ENCODE data around the gene ANGEL2. TPM values are rescaled to one million over a fixed set of nuclear protein-coding genes. Genes with fewer than 3 reads are reported as not detected.
"Not testable (repeated sequence)": the region's sequence is repeated elsewhere in the genome, so short reads cannot be mapped to it uniquely, and the experiment has no call there.

The ANGEL2 gene
- total RNA-seq, 4 donors from 2014 or later: 24.4 to 46.1 (median 34.8) TPM

DNA sequence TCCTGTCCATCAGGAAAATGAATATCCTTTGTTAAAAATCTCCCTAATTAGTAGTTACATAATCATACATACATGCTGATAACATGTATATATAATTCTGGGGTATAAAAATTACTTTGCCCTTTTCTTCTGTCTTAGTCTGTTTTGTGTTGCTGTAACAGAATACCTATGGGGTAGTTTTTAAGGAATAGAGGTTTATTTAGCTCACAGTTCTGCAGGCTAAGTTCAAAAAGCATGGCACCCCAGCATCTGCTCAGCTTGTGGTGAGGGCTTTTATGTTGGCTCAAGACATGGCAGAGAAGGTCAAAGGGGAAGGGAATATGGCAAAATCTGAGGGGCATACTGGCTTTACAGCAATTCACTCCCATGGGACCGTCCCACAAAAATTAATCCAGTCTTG lies 19.0 kb upstream of the ANGEL2 start:
- Histone ChIP-seq H3K27ac (replicated peaks in 1 of 4) (no peak overlapping the region), H3K27me3 (peaks cover 0 to 55% (median 2%) of the 10 kb centered on the region in 4 donors), H3K9me3 (no peaks in the 10 kb centered on the region), H3K36me3 (no peaks in the 10 kb centered on the region), H3K4me1 (no peaks in the 10 kb centered on the region), H3K4me3 (no peak overlapping the region)
- intact Hi-C loops (cut with DNase I): no loop called here
- no peak for TF ChIP-seq POLR2AphosphoS5 (IDR thresholded peaks at IDR 0.05)
- no peak for TF ChIP-seq POLR2A (IDR thresholded peaks at IDR 0.05; ENCODE audit: low read depth)
- TF ChIP-seq, protein P1, sequence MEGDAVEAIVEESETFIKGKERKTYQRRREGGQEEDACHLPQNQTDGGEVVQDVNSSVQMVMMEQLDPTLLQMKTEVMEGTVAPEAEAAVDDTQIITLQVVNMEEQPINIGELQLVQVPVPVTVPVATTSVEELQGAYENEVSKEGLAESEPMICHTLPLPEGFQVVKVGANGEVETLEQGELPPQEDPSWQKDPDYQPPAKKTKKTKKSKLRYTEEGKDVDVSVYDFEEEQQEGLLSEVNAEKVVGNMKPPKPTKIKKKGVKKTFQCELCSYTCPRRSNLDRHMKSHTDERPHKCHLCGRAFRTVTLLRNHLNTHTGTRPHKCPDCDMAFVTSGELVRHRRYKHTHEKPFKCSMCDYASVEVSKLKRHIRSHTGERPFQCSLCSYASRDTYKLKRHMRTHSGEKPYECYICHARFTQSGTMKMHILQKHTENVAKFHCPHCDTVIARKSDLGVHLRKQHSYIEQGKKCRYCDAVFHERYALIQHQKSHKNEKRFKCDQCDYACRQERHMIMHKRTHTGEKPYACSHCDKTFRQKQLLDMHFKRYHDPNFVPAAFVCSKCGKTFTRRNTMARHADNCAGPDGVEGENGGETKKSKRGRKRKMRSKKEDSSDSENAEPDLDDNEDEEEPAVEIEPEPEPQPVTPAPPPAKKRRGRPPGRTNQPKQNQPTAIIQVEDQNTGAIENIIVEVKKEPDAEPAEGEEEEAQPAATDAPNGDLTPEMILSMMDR (IDR thresholded peaks at IDR 0.05): no peak
- TF ChIP-seq EP300 (IDR thresholded peaks at IDR 0.05): no peak
- WGBS: 94% methylated on average over 1 of the region's 1 CpG
- DNase-seq (ENCODE audit: extremely low spot score): no peak

DNA sequence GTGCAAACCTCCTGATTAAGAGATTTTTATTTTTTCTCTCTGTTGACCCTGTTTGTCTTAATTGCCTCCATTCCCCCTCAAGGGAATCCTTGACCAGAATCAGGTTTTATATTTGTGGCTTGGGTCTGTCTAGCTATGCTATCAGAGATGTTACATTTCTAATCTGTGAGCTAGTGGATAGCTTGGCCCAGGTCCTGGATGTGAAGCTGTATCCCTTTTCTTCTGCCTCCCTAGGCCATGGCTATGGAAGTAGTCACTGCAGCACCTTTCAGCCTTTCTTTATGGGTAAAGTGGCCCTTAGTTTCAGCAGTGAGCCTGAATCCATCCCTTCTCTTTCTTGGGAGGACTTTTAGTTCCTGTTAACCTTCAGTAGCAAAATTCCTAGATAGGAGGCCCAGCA lies 17.0 kb upstream of the ANGEL2 start:
- H3K4me3 ChIP-seq: no peak overlapping the region
- H3K9me3 ChIP-seq: no peaks in the 10 kb centered on the region
- no peak overlapping the region for H3K27ac ChIP-seq (replicated peaks in 1 of 4)
- peaks cover 0 to 62% (median 2%) of the 10 kb centered on the region in 4 donors for H3K27me3 ChIP-seq
- intact Hi-C loops (cut with DNase I): no loop called here
- H3K36me3 ChIP-seq: no peaks in the 10 kb centered on the region
- TF ChIP-seq, protein P1 (IDR thresholded peaks at IDR 0.05): no peak
- no peak for TF ChIP-seq POLR2A (IDR thresholded peaks at IDR 0.05; ENCODE audit: low read depth)
- TF ChIP-seq EP300 (IDR thresholded peaks at IDR 0.05): no peak
- TF ChIP-seq POLR2AphosphoS5 (IDR thresholded peaks at IDR 0.05): no peak
- DNase-seq (ENCODE audit: extremely low spot score): no peak
- no peaks in the 10 kb centered on the region for H3K4me1 ChIP-seq

GRCh38 chr1:213027024-213027423 lies 11.4 kb upstream of the ANGEL2 start:
- H3K4me3 ChIP-seq; H3K27ac ChIP-seq (replicated peaks in 1 of 4); H3K9me3 ChIP-seq; intact Hi-C loops (cut with DNase I); DNase-seq (ENCODE audit: extremely low spot score); H3K4me1 ChIP-seq; H3K36me3 ChIP-seq: not testable (repeated sequence)
- 82% methylated on average over 3 of the region's 3 CpGs for WGBS
- H3K27me3 ChIP-seq: peaks cover 0 to 31% (median 2%) of the 10 kb centered on the region in 4 donors

- Histone ChIP-seq H3K27me3 (peaks cover 0 to 3% (median 0%) of the 10 kb centered on the region in 4 donors), H3K4me1 (peaks cover 0 to 6% (median 5%) of the 10 kb centered on the region in 4 donors), H3K4me3 (no peak overlapping the region), H3K9me3 (no peaks in the 10 kb centered on the region), H3K36me3 (no peaks in the 10 kb centered on the region), H3K27ac (replicated peaks in 1 of 4) (no peak overlapping the region)
- no peak for DNase-seq (ENCODE audit: extremely low spot score)
- 93% methylated on average over 3 of the region's 3 CpGs for WGBS
- intact Hi-C loops (cut with DNase I): no loop called here
- TF ChIP-seq EP300 (IDR thresholded peaks at IDR 0.05): no peak
Measured at GRCh38 chr1:213020016-213020415, 4.3 kb upstream of the ANGEL2 start.

- TF ChIP-seq EP300 (IDR thresholded peaks at IDR 0.05): no peak
- TF ChIP-seq, protein P1 (IDR thresholded peaks at IDR 0.05): no peak
- TF ChIP-seq POLR2A (IDR thresholded peaks at IDR 0.05; ENCODE audit: low read depth): no peak
- TF ChIP-seq POLR2AphosphoS5 (IDR thresholded peaks at IDR 0.05): no peak
- Histone ChIP-seq H3K9me3 (no peaks in the 10 kb centered on the region), H3K4me3 (no peak overlapping the region), H3K4me1 (peaks cover 2 to 12% (median 9%) of the 10 kb centered on the region in 4 donors), H3K27me3 (no peaks in the 10 kb centered on the region), H3K36me3 (no peaks in the 10 kb centered on the region), H3K27ac (replicated peaks in 1 of 4) (no peak overlapping the region)
- 94% methylated on average over 4 of the region's 4 CpGs for WGBS
- intact Hi-C loops (cut with DNase I): no loop called here
- DNase-seq (ENCODE audit: extremely low spot score): no peak
Measured at GRCh38 chr1:213019450-213019849, 3.8 kb upstream of the ANGEL2 start.
